OCI-LY3 (cell line): ENCODE results near the gene DOK3.

ENCODE experiments used
- H2AFZ ChIP-seq: fragments of 200-600, 300-600 bp; shearing (Covaris generic); 2 replicates; pipeline ENCODE4 v1.6.0; 2014; ENCODE audit warnings: antibody characterized with exemption, low read depth, low read length
- H3K27ac ChIP-seq: fragments of 200-600, 300-600 bp; sonication (generic); 2 replicates; pipeline ENCODE4 v1.5.1; 2014; ENCODE audit warnings: mild to moderate bottlenecking, low read length, moderate library complexity, mixed read lengths
- H3K27me3 ChIP-seq: fragments of 200-600, 300-600 bp; sonication (generic); 2 replicates; pipeline ENCODE4 v1.6.1; 2014; ENCODE audit warnings: low read depth, low read length, mixed read lengths
- H3K36me3 ChIP-seq: fragments of 200-600, 300-600 bp; sonication (generic); replicated peaks from 2 replicates; pipeline ENCODE3; 2014; ENCODE audit warnings: low read depth, low read length, mixed read lengths
- H3K4me1 ChIP-seq: fragments of 300-600, 200-600 bp; sonication (generic); 2 replicates; pipeline ENCODE4 v1.6.1; 2014; ENCODE audit warnings: low read length, mixed read lengths
- H3K4me2 ChIP-seq: fragments of 200-600, 300-600 bp; sonication (generic); 2 replicates; pipeline ENCODE4 v1.6.1; 2014; ENCODE audit warnings: low read length, mixed read lengths
- H3K4me3 ChIP-seq: fragments of 300-600, 200-600 bp; sonication (generic); 2 replicates; pipeline ENCODE4 v1.5.1; 2014; ENCODE audit warnings: antibody characterized with exemption, mild to moderate bottlenecking, low read length, moderate library complexity
- H3K79me2 ChIP-seq: fragments of 300-600, 200-600 bp; shearing (Covaris generic); 2 replicates; pipeline ENCODE4 v1.6.1; 2014; ENCODE audit warnings: mild to moderate bottlenecking, low read length, mixed read lengths
- H3K9ac ChIP-seq: fragments of 300-600, 200-600 bp; shearing (Covaris generic); 2 replicates; pipeline ENCODE4 v1.6.0; 2014; ENCODE audit warnings: mild to moderate bottlenecking, low read length, moderate library complexity
- H3K9me3 ChIP-seq: fragments of 200-600, 300-600 bp; shearing (Covaris generic); 2 replicates; pipeline ENCODE4 v1.6.1; 2014; ENCODE audit warnings: low read length, mixed read lengths; ENCODE audit not compliant: insufficient read depth
- H4K20me1 ChIP-seq: fragments of 200-600, 300-600 bp; sonication (generic); 2 replicates; pipeline ENCODE4 v1.6.1; 2016; ENCODE audit warnings: low read length, mixed read lengths; ENCODE audit not compliant: insufficient read depth
- CTCF ChIP-seq: fragments of 200-600, 300-600 bp; sonication (generic); IDR thresholded peaks from 2 replicates; pipeline ENCODE4 v1.5.1; 2014; ENCODE audit warnings: antibody characterized with exemption, low read length, low read depth
- EZH2phosphoT487 ChIP-seq: fragments of 200-600 bp; shearing (Covaris generic); IDR thresholded peaks from 2 replicates; pipeline ENCODE4 v1.6.1; 2018; ENCODE audit warnings: antibody characterized with exemption, mixed run types, low read depth

DOK3 gene

GRCh38 chr5:177504086-177505056, 5.3 kb downstream of the DOK3 start:
- Histone ChIP-seq H3K79me2 (no peaks in the 10 kb centered on the region), H3K4me3 (no peak overlapping the region), H3K9me3 (no peaks in the 10 kb centered on the region), H3K36me3 (peaks cover 5% of the 10 kb centered on the region), H3K9ac (no peak overlapping the region), H3K4me2 (no peak overlapping the region), H2AFZ (no peak overlapping the region), H3K27me3 (peaks cover 6% of the 10 kb centered on the region), H4K20me1 (peaks cover 26% of the 10 kb centered on the region), H3K27ac (no peak overlapping the region), H3K4me1 (peaks cover 38% of the 10 kb centered on the region)
- no peak for TF ChIP-seq EZH2phosphoT487
- no peak for TF ChIP-seq CTCF

GRCh38 chr5:177503351-177504085, 6.1 kb downstream of the DOK3 start:
- no peak for TF ChIP-seq CTCF
- no peak for TF ChIP-seq EZH2phosphoT487
- no peaks in the 10 kb centered on the region for H3K79me2 ChIP-seq
- peaks cover 13% of the 10 kb centered on the region for H3K27me3 ChIP-seq
- H3K9me3 ChIP-seq, result no peaks in the 10 kb centered on the region
- H3K27ac ChIP-seq, result no peak overlapping the region
- peaks cover 30% of the 10 kb centered on the region for H3K4me1 ChIP-seq
- peaks cover 26% of the 10 kb centered on the region for H4K20me1 ChIP-seq
- peaks cover 5% of the 10 kb centered on the region for H3K36me3 ChIP-seq
- H3K9ac ChIP-seq, result no peak overlapping the region
- H3K4me2 ChIP-seq, result no peak overlapping the region
- no peak overlapping the region for H2AFZ ChIP-seq
- no peak overlapping the region for H3K4me3 ChIP-seq

GRCh38 chr5:177502886-177503285, 6.7 kb downstream of the DOK3 start:
- Histone ChIP-seq H3K4me2 (peak overlapping the region; percentile 71), H3K79me2 (no peaks in the 10 kb centered on the region), H3K27me3 (peaks cover 19% of the 10 kb centered on the region), H2AFZ (no peak overlapping the region), H4K20me1 (peaks cover 26% of the 10 kb centered on the region), H3K4me3 (no peak overlapping the region), H3K4me1 (peaks cover 28% of the 10 kb centered on the region), H3K27ac (no peak overlapping the region), H3K9ac (no peak overlapping the region), H3K9me3 (no peaks in the 10 kb centered on the region), H3K36me3 (peaks cover 5% of the 10 kb centered on the region)
- TF ChIP-seq CTCF (no peak), EZH2phosphoT487 (no peak)
